H9 (cell line): ENCODE results near the gene NOS1AP. TPM values are rescaled to one million over a fixed set of nuclear protein-coding genes. Genes with fewer than 3 reads are reported as not detected.

ENCODE experiments used
- DNase-seq: peaks from one replicate; pipeline ENCODE4 v3.0.0-alpha.2; 2017
- H2AFZ ChIP-seq: one replicate; pipeline ENCODE4 v1.6.1; 2013; ENCODE audit warnings: mild to moderate bottlenecking, low read length, control low read depth, moderate library complexity
- H2AK5ac ChIP-seq: 2 replicates; pipeline ENCODE4 v1.6.1; 2013; ENCODE audit warnings: low read length, control low read depth, mixed read lengths; ENCODE audit not compliant: insufficient read length
- H2BK120ac ChIP-seq: one replicate; pipeline ENCODE4 v1.6.1; 2013; ENCODE audit warnings: low read depth, mild to moderate bottlenecking, low read length, control low read depth, inconsistent platforms; ENCODE audit not compliant: poor library complexity, severe bottlenecking
- H2BK12ac ChIP-seq: 2 replicates; pipeline ENCODE4 v1.6.1; 2013; ENCODE audit warnings: low read length, control low read depth, mixed read lengths, low read depth; ENCODE audit not compliant: insufficient read length
- H2BK15ac ChIP-seq: 2 replicates; pipeline ENCODE4 v1.6.1; 2013; ENCODE audit warnings: low read depth, low read length, control low read depth
- H2BK20ac ChIP-seq: one replicate; pipeline ENCODE4 v1.6.1; 2013; ENCODE audit warnings: low read depth, mild to moderate bottlenecking, low read length, control low read depth, inconsistent platforms; ENCODE audit not compliant: poor library complexity, severe bottlenecking
- H2BK5ac ChIP-seq: 2 replicates; pipeline ENCODE4 v1.6.1; 2013; ENCODE audit warnings: low read length, control low read depth, mixed read lengths; ENCODE audit not compliant: insufficient read length
- H3K14ac ChIP-seq: 2 replicates; pipeline ENCODE4 v1.6.1; 2013; ENCODE audit warnings: low read length, control low read depth; ENCODE audit not compliant: insufficient read depth
- H3K18ac ChIP-seq: 2 replicates; pipeline ENCODE4 v1.6.1; 2013; ENCODE audit warnings: low read depth, mild to moderate bottlenecking, mixed read lengths, low read length, control low read depth; ENCODE audit not compliant: insufficient read length
- H3K23ac ChIP-seq: 2 replicates; pipeline ENCODE4 v1.6.1; 2013; ENCODE audit warnings: low read length, control low read depth, mixed read lengths, low read depth; ENCODE audit not compliant: insufficient read length
- H3K23me2 ChIP-seq: 2 replicates; pipeline ENCODE4 v1.6.1; 2013; ENCODE audit warnings: low read depth, mild to moderate bottlenecking, mixed read lengths, low read length, control low read depth; ENCODE audit not compliant: insufficient read length, poor library complexity, severe bottlenecking
- H3K27ac ChIP-seq: 2 replicates; pipeline ENCODE4 v1.5.1; 2013; ENCODE audit warnings: low read length, control low read depth, mixed read lengths, low read depth; ENCODE audit not compliant: insufficient read length
- H3K27me3 ChIP-seq: 2 replicates; pipeline ENCODE4 v1.6.1; 2013; ENCODE audit warnings: low read length, control low read depth, inconsistent platforms; ENCODE audit not compliant: insufficient read depth
- H3K4ac ChIP-seq: 2 replicates; pipeline ENCODE4 v1.6.1; 2013; ENCODE audit warnings: low read depth, mild to moderate bottlenecking, control low read depth, inconsistent platforms, low read length, moderate library complexity
- H3K4me1 ChIP-seq: 2 replicates; pipeline ENCODE4 v1.6.1; 2013; ENCODE audit warnings: low read length, control low read depth, inconsistent platforms; ENCODE audit not compliant: insufficient read depth
- H3K4me2 ChIP-seq: 2 replicates; pipeline ENCODE4 v1.6.1; 2013; ENCODE audit warnings: low read length, control low read depth, mixed read lengths; ENCODE audit not compliant: insufficient read length, insufficient read depth
- H3K56ac ChIP-seq: 2 replicates; pipeline ENCODE4 v1.6.1; 2013; ENCODE audit warnings: low read depth, mild to moderate bottlenecking, mixed read lengths, low read length, control low read depth; ENCODE audit not compliant: insufficient read length
- H3K79me1 ChIP-seq: 2 replicates; pipeline ENCODE4 v1.6.1; 2013; ENCODE audit warnings: low read depth, mild to moderate bottlenecking, moderate library complexity, low read length, control low read depth, inconsistent platforms; ENCODE audit not compliant: insufficient read depth, poor library complexity, severe bottlenecking
- H3K79me2 ChIP-seq: 2 replicates; pipeline ENCODE4 v1.6.1; 2013; ENCODE audit warnings: low read length, control low read depth, inconsistent platforms; ENCODE audit not compliant: insufficient read depth
- H3K9ac ChIP-seq: 2 replicates; pipeline ENCODE4 v1.6.1; 2013; ENCODE audit warnings: low read length, control low read depth, mixed read lengths; ENCODE audit not compliant: insufficient read length; ENCODE audit errors: extremely low read depth
- H3K9me3 ChIP-seq: one replicate; pipeline ENCODE4 v1.6.1; 2013; ENCODE audit warnings: low read depth, low read length, inconsistent platforms; ENCODE audit not compliant: control insufficient read depth
- H3T11ph ChIP-seq: one replicate; pipeline ENCODE4 v1.6.1; 2013; ENCODE audit warnings: mild to moderate bottlenecking, low read length, control low read depth, inconsistent platforms
- H4K20me1 ChIP-seq: one replicate; pipeline ENCODE4 v1.6.1; 2013; ENCODE audit not compliant: control insufficient read depth, insufficient read length, insufficient read depth
- H4K5ac ChIP-seq: 2 replicates; pipeline ENCODE4 v1.6.1; 2013; ENCODE audit warnings: low read depth, mild to moderate bottlenecking, mixed read lengths, low read length, control low read depth; ENCODE audit not compliant: insufficient read length
- H4K8ac ChIP-seq: replicated peaks from 2 replicates; pipeline ENCODE4 v1.6.1; 2013; ENCODE audit warnings: low read length, control low read depth, mixed read lengths, low read depth; ENCODE audit not compliant: insufficient read length
- H4K91ac ChIP-seq: 2 replicates; pipeline ENCODE4 v1.6.1; 2013; ENCODE audit warnings: low read depth, mild to moderate bottlenecking, moderate library complexity, mixed read lengths, low read length, control low read depth; ENCODE audit not compliant: insufficient read length
- H3K27ac Mint-ChIP-seq, 3 experiments: 2 replicates in 2 of 3; 3 replicates in 1 of 3; pipeline ENCODE4 v1.8.0; 2020 to 2021; ENCODE audit warnings: mixed read lengths in 3 of 3, mild to moderate bottlenecking in 1 of 3, moderate library complexity in 1 of 3
- H3K27me3 Mint-ChIP-seq: 2 replicates; pipeline ENCODE4 v1.8.0; 2021; ENCODE audit warnings: low read depth, mild to moderate bottlenecking, moderate library complexity, mixed read lengths
- H3K36me3 Mint-ChIP-seq, 3 experiments: 2 replicates in 2 of 3; 3 replicates in 1 of 3; pipeline ENCODE4 v1.8.0; 2020 to 2021; ENCODE audit warnings: low read depth in 3 of 3, mixed read lengths in 3 of 3; ENCODE audit not compliant: insufficient read depth in 1 of 3
- H3K4me1 Mint-ChIP-seq, 2 experiments: 2 replicates each; pipeline ENCODE4 v1.8.0; 2020; ENCODE audit warnings: mixed read lengths in 2 of 2
- H3K4me3 Mint-ChIP-seq, 2 experiments: 2 replicates in 1 of 2; 3 replicates in 1 of 2; pipeline ENCODE4 v1.8.0; 2020 to 2021; ENCODE audit warnings: mild to moderate bottlenecking in 2 of 2, mixed read lengths in 2 of 2, moderate library complexity in 1 of 2
- H3K9me3 Mint-ChIP-seq, 2 experiments: 2 replicates in 1 of 2; 3 replicates in 1 of 2; pipeline ENCODE4 v1.8.0; 2020; ENCODE audit warnings: mild to moderate bottlenecking in 2 of 2, mixed read lengths in 2 of 2, moderate library complexity in 1 of 2
- CTCF ChIP-seq: fragments of 200-600 bp; sonication (generic); conservative IDR thresholded peaks from 3 replicates; pipeline ENCODE4 v1.8.0; 2021; ENCODE audit warnings: antibody characterized with exemption, mild to moderate bottlenecking
- WGBS: extraction: QIAGEN DNeasy Blood & Tissue Kit; methylation state at CpG from one replicate; pipeline ENCODE4 v1.1.7; 2013; ENCODE audit warnings: missing lambda C conversion rate, low lambda C conversion rate, mixed read lengths; ENCODE audit not compliant: insufficient read length; ENCODE audit errors: extremely low coverage; 5-methylcytosine and 5-hydroxymethylcytosine counted together
- total RNA-seq: library from RNA; stranded (reverse); gene quantifications from 2 replicates; pipeline ENCODE4 v1.2.1, GENCODE V29; 2021

The NOS1AP gene
- total RNA-seq, 1 experiment from 2014 or later = 8.4 TPM

GRCh38 chr1:162040001-162040400 is 29.5 kb upstream of the NOS1AP start:
- Histone ChIP-seq H3K9me3 (no peaks in the 10 kb centered on the region), H3K9ac (no peak overlapping the region), H2AK5ac (no peak overlapping the region), H3K23me2 (no peaks in the 10 kb centered on the region), H3K14ac (no peak overlapping the region), H2AFZ (no peak overlapping the region), H3K4ac (no peak overlapping the region), H3K4me1 (no peaks in the 10 kb centered on the region), H3T11ph (no peak overlapping the region), H2BK120ac (no peak overlapping the region), H3K18ac (no peak overlapping the region), H3K56ac (no peak overlapping the region), H4K20me1 (no peaks in the 10 kb centered on the region), H3K27ac (no peak overlapping the region), H4K91ac (no peak overlapping the region), H3K27me3 (no peaks in the 10 kb centered on the region), H2BK5ac (no peak overlapping the region), H2BK12ac (no peak overlapping the region), H2BK15ac (no peak overlapping the region), H3K4me2 (no peak overlapping the region), H4K8ac (no peak overlapping the region), H2BK20ac (no peak overlapping the region), H3K23ac (no peak overlapping the region), H4K5ac (no peak overlapping the region), H3K79me1 (no peaks in the 10 kb centered on the region), H3K79me2 (no peaks in the 10 kb centered on the region)
- peaks cover 8% of the 10 kb centered on the region in 2 experiments for H3K4me1 Mint-ChIP-seq
- TF ChIP-seq CTCF = no peak
- H3K27me3 Mint-ChIP-seq = no peaks in the 10 kb centered on the region; the same call in none of the 2 replicates
- no peak for DNase-seq
- no peak overlapping the region for H3K27ac Mint-ChIP-seq
- WGBS = no CpG with 5 or more reads among the region's 4 CpGs
- H3K4me3 Mint-ChIP-seq = no peak overlapping the region
- peaks cover 0 to 2% of the 10 kb centered on the region in 2 experiments; a peak in 2 of 5 replicates for H3K9me3 Mint-ChIP-seq
- no peaks in the 10 kb centered on the region for H3K36me3 Mint-ChIP-seq
